HCT116 (cell line): ENCODE data around the gene GGT6.

Experiments used
- CBX3 ChIP-seq: IDR thresholded peaks from 2 replicates; pipeline ENCODE4 v1.6.1; 2012; ENCODE audit warnings: low read depth
- CTCF ChIP-seq, 3 experiments: fragments of 200-600 bp in 1 of 3; sonication (generic) in 1 of 3; IDR thresholded peaks in 2 of 3; conservative IDR thresholded peaks in 1 of 3; 2 replicates each; pipeline ENCODE4 v1.5.1; 2012 to 2017; ENCODE audit warnings: low read depth in 2 of 3, low read length in 2 of 3, antibody characterized with exemption in 1 of 3, borderline replicate concordance in 1 of 3, control low read depth in 1 of 3, mild to moderate bottlenecking in 1 of 3, mixed read lengths in 1 of 3, mixed run types in 1 of 3, moderate library complexity in 1 of 3; ENCODE audit not compliant: insufficient read depth in 1 of 3
- ELF1 ChIP-seq: IDR thresholded peaks from 2 replicates; pipeline ENCODE4 v1.6.1; 2012; ENCODE audit warnings: low read depth, borderline replicate concordance
- FOSL1 ChIP-seq: IDR thresholded peaks from 2 replicates; pipeline ENCODE4 v1.6.1; 2012; ENCODE audit warnings: low read depth
- POLR2A ChIP-seq: IDR thresholded peaks from 2 replicates; pipeline ENCODE4 v1.7.0; 2011; ENCODE audit warnings: borderline replicate concordance; ENCODE audit not compliant: insufficient read depth, insufficient read length; ENCODE audit errors: extremely low read depth
- POLR2AphosphoS5 ChIP-seq: IDR thresholded peaks from 2 replicates; pipeline ENCODE4 v1.6.1; 2011; ENCODE audit warnings: mild to moderate bottlenecking, low read depth, low read length, moderate library complexity
- YY1 ChIP-seq: IDR thresholded peaks from 2 replicates; pipeline ENCODE4 v1.6.1; 2011; ENCODE audit warnings: low read length, low read depth, moderate library complexity, mild to moderate bottlenecking; ENCODE audit not compliant: insufficient replicate concordance; ENCODE audit errors: extremely low read depth

- TF ChIP-seq POLR2AphosphoS5 (no peak), YY1 (no peak), ELF1 (no peak), CTCF (IDR thresholded peaks at IDR 0.05 in 2 of 3, conservative IDR thresholded peaks at IDR 0.05 in 1 of 3; ENCODE audit: borderline replicate concordance in 1 of 3, insufficient read depth in 1 of 3, low read depth in 2 of 3, low read length in 2 of 3) (no peak), FOSL1 (no peak), CBX3 (no peak), POLR2A (no peak)
Observed at GRCh38 chr17:4557626-4558346, 2.6 kb downstream of the GGT6 start.
